HUES48 (cell line): Measurements from ENCODE around the gene ERAS.
"Not testable (repeated sequence)": the region's sequence is repeated elsewhere in the genome, so short reads cannot be mapped to it uniquely, and the experiment has no call there.

Experiments used
- H3K27ac ChIP-seq: one replicate; pipeline ENCODE4 v1.7.0; 2013; ENCODE audit warnings: low read depth, low read length, inconsistent platforms
- H3K27me3 ChIP-seq: 2 replicates; pipeline ENCODE4 v1.6.1; 2013; ENCODE audit warnings: mild to moderate bottlenecking, low read length; ENCODE audit not compliant: control insufficient read depth, insufficient read depth
- H3K36me3 ChIP-seq: 2 replicates; pipeline ENCODE4 v1.6.1; 2013; ENCODE audit warnings: low read length; ENCODE audit not compliant: control insufficient read depth, insufficient read depth
- H3K4me1 ChIP-seq: 2 replicates; pipeline ENCODE4 v1.6.1; 2013; ENCODE audit warnings: mild to moderate bottlenecking, low read length; ENCODE audit not compliant: control insufficient read depth, insufficient read depth
- H3K4me3 ChIP-seq: 2 replicates; pipeline ENCODE4 v1.5.1; 2013; ENCODE audit warnings: mild to moderate bottlenecking, low read depth, low read length
- H3K9ac ChIP-seq: 2 replicates; pipeline ENCODE4 v1.6.1; 2013; ENCODE audit warnings: mild to moderate bottlenecking, low read depth, low read length, moderate library complexity
- H3K9me3 ChIP-seq: 2 replicates; pipeline ENCODE4 v1.6.1; 2013; ENCODE audit warnings: low read length; ENCODE audit not compliant: control insufficient read depth, insufficient read depth

The ERAS gene

GRCh38 chrX:48818098-48818497 is 8.2 kb upstream of the ERAS start:
- Histone ChIP-seq H3K4me1 (no peaks in the 10 kb centered on the region), H3K36me3 (peaks cover 22% of the 10 kb centered on the region; the same call in 1 of the 2 replicates), H3K9me3 (peaks cover 50% of the 10 kb centered on the region), H3K27me3 (no peaks in the 10 kb centered on the region), H3K27ac (no peak overlapping the region), H3K9ac (no peak overlapping the region), H3K4me3 (no peak overlapping the region)

GRCh38 chrX:48818866-48819265 is 7.4 kb upstream of the ERAS start:
- Histone ChIP-seq H3K36me3 (peaks cover 27% of the 10 kb centered on the region), H3K4me1 (no peaks in the 10 kb centered on the region), H3K27me3 (no peaks in the 10 kb centered on the region), H3K4me3 (no peak overlapping the region), H3K9me3 (peaks cover 45% of the 10 kb centered on the region), H3K27ac (no peak overlapping the region), H3K9ac (no peak overlapping the region)

GRCh38 chrX:48819394-48819793 is 6.9 kb upstream of the ERAS start:
- H3K36me3 ChIP-seq = peaks cover 27% of the 10 kb centered on the region
- H3K4me1 ChIP-seq, H3K9ac ChIP-seq, H3K4me3 ChIP-seq, H3K27ac ChIP-seq, H3K27me3 ChIP-seq: not testable (repeated sequence)
- H3K9me3 ChIP-seq = peaks cover 46% of the 10 kb centered on the region

- Histone ChIP-seq H3K4me1 (no peaks in the 10 kb centered on the region), H3K9me3 (peaks cover 34% of the 10 kb centered on the region), H3K4me3 (no peak overlapping the region), H3K9ac (no peak overlapping the region), H3K27ac (no peak overlapping the region), H3K27me3 (peaks cover 16% of the 10 kb centered on the region; the same call in 1 of the 2 replicates), H3K36me3 (peaks cover 14% of the 10 kb centered on the region)
Observed at GRCh38 chrX:48823053-48823452, 3.3 kb upstream of the ERAS start.

GRCh38 chrX:48824066-48824465 is 2.2 kb upstream of the ERAS start:
- H3K4me1 ChIP-seq = no peaks in the 10 kb centered on the region
- peaks cover 24% of the 10 kb centered on the region for H3K9me3 ChIP-seq
- peaks cover 21% of the 10 kb centered on the region; the same call in 1 of the 2 replicates for H3K27me3 ChIP-seq
- H3K4me3 ChIP-seq = no peak overlapping the region
- no peak overlapping the region for H3K27ac ChIP-seq
- peaks cover 7% of the 10 kb centered on the region for H3K36me3 ChIP-seq
- no peak overlapping the region for H3K9ac ChIP-seq

- Histone ChIP-seq H3K27ac (no peak overlapping the region), H3K4me1 (no peaks in the 10 kb centered on the region), H3K36me3 (peaks cover 7% of the 10 kb centered on the region), H3K9me3 (peaks cover 22% of the 10 kb centered on the region), H3K4me3 (peak overlapping the region; percentile 40), H3K9ac (no peak overlapping the region), H3K27me3 (peaks cover 51% of the 10 kb centered on the region)
Observed at GRCh38 chrX:48826876-48827653, 752 bp downstream of the ERAS start.

- Histone ChIP-seq H3K36me3 (peaks cover 7% of the 10 kb centered on the region), H3K9ac (no peak overlapping the region), H3K27me3 (peaks cover 57% of the 10 kb centered on the region), H3K27ac (no peak overlapping the region), H3K4me3 (peak overlapping the region; percentile 40), H3K9me3 (peaks cover 17% of the 10 kb centered on the region), H3K4me1 (no peaks in the 10 kb centered on the region)
Observed at GRCh38 chrX:48827654-48827968, 1.3 kb downstream of the ERAS start.

GRCh38 chrX:48829016-48829735 is 2.9 kb downstream of the ERAS start:
- Histone ChIP-seq H3K27me3 (peaks cover 72% of the 10 kb centered on the region), H3K4me1 (no peaks in the 10 kb centered on the region), H3K9me3 (peaks cover 13% of the 10 kb centered on the region), H3K36me3 (no peaks in the 10 kb centered on the region; the same call in 1 of the 2 replicates), H3K9ac (no peak overlapping the region), H3K4me3 (no peak overlapping the region), H3K27ac (no peak overlapping the region)

- Histone ChIP-seq H3K36me3 (no peaks in the 10 kb centered on the region), H3K27me3 (peaks cover 92% of the 10 kb centered on the region), H3K9ac (no peak overlapping the region), H3K27ac (no peak overlapping the region), H3K4me1 (no peaks in the 10 kb centered on the region; the same call in 1 of the 2 replicates), H3K9me3 (peaks cover 18% of the 10 kb centered on the region), H3K4me3 (peak overlapping the region; percentile 54)
Observed at GRCh38 chrX:48831136-48831908, 5.0 kb downstream of the ERAS start.

GRCh38 chrX:48831909-48832291 is 5.6 kb downstream of the ERAS start:
- H3K4me1 ChIP-seq = no peaks in the 10 kb centered on the region; the same call in 1 of the 2 replicates
- no peak overlapping the region for H3K9ac ChIP-seq
- no peak overlapping the region for H3K27ac ChIP-seq
- peaks cover 18% of the 10 kb centered on the region for H3K9me3 ChIP-seq
- H3K4me3 ChIP-seq = peak overlapping the region; percentile 54
- no peaks in the 10 kb centered on the region for H3K36me3 ChIP-seq
- H3K27me3 ChIP-seq = peaks cover 92% of the 10 kb centered on the region
